Measurements from ENCODE around the gene RBM33. TPM values are rescaled to one million over a fixed set of nuclear protein-coding genes. Genes with fewer than 3 reads are reported as not detected.

The RBM33 gene
- total and polyA plus RNA-seq, 9 of the 15 experiments (the other 6 are each of a cell fraction or from before 2014, with no cell fraction given) = 4.4 to 80.7 (median 27.3) TPM

- peaks cover 93% of the 10 kb centered on the region for H3K36me3 ChIP-seq (ENCODE audit: control insufficient read depth, insufficient read depth, low read length)
- TF ChIP-seq ZBED1 (IDR thresholded peaks at IDR 0.05) = no peak
- peak; percentile 60 for TF ChIP-seq RBM22 (IDR thresholded peaks at IDR 0.05; ENCODE audit: low read depth, low read length, poor library complexity, severe bottlenecking)
- peak; percentile 55 for TF ChIP-seq POLR2G (IDR thresholded peaks at IDR 0.05; ENCODE audit: low read depth, low read length)
- no peak overlapping the region for H2AFZ ChIP-seq (ENCODE audit: low read depth, low read length)
- peaks cover 13% of the 10 kb centered on the region; the same call in 2 of the 3 replicates for H3K79me2 ChIP-seq (ENCODE audit: control insufficient read depth, insufficient read depth, low read length)
- no peak overlapping the region for H3K4me2 ChIP-seq (ENCODE audit: insufficient read depth, low read length)
- BruUV-seq (replicated peaks) = no TSS peak
- intact Hi-C loops (cut with micrococcal nuclease) = loop anchor here (5.0 kb wide), 1 partner anchor 839 kb away; no protein-coding TSS in a partner anchor
- no peak for ATAC-seq
- H3K9me1 ChIP-seq (ENCODE audit: control insufficient read depth, insufficient read depth, low read length) = no peaks in the 10 kb centered on the region
- no peak overlapping the region for H3K27ac ChIP-seq (ENCODE audit: extremely low read depth, low read depth, low read length)
- H3K4me3 ChIP-seq = no peak overlapping the region
- in situ Hi-C loops (cut with MboI) = loop anchor here (25.0 kb wide), 1 partner anchor 379 kb away; no protein-coding TSS in a partner anchor
- CTCF ChIA-PET (ENCODE audit: low intra/inter-chr PET ratio) = interaction anchor here (4.0 kb wide), 1 partner anchor 167 kb away, joined by 32 read pairs; no protein-coding TSS in a partner anchor
- no peak overlapping the region for H3K9ac ChIP-seq (ENCODE audit: insufficient read depth in 1 of 2, low read depth in 2 of 2, low read length in 2 of 2)
- no peaks in the 10 kb centered on the region for H3K4me1 ChIP-seq (replicated peaks in 1 of 2; ENCODE audit: control insufficient read depth in 2 of 2, insufficient read depth in 2 of 2, low read length in 2 of 2)
- 89% methylated on average over 12 of the region's 12 CpGs for WGBS (ENCODE audit: insufficient coverage, low coverage, missing lambda C conversion rate)
- no peak for FAIRE-seq
- H4K20me1 ChIP-seq (replicated peaks; ENCODE audit: control insufficient read depth, insufficient read depth, low read length) = peaks cover 19% of the 10 kb centered on the region
- POLR2A ChIA-PET = interaction anchor here (0.6 to 1.0 kb wide), 2 partner anchors 11 to 584 kb away, joined by 3 to 5 read pairs; no protein-coding TSS in a partner anchor
- no peaks in the 10 kb centered on the region for H3K9me3 ChIP-seq (replicated peaks; ENCODE audit: control insufficient read depth, insufficient read depth, low read depth, low read length)
- no peaks in the 10 kb centered on the region for H3K27me3 ChIP-seq (ENCODE audit: control insufficient read depth in 2 of 2, insufficient read depth in 2 of 2, low read length in 2 of 2)
- DNase-seq (ENCODE audit: extremely low read depth in 1 of 4, low spot score in 3 of 4) = no peak
Measured at GRCh38 chr7:155766386-155766785, 121.9 kb downstream of the RBM33 start.

Measured in K562 (cell line).